Activated naive CD4-positive, alpha-beta T cell treated with anti-CD3 and anti-CD28 coated beads, Interleukin-2, amount 50 U/mL, for 72 hours (primary cell): Measurements from ENCODE around the gene HES5. TPM values are rescaled to one million over a fixed set of nuclear protein-coding genes. Genes with fewer than 3 reads are reported as not detected.
"Not testable (repeated sequence)": the region's sequence is repeated elsewhere in the genome, so short reads cannot be mapped to it uniquely, and the experiment has no call there.

Experiments used
- ATAC-seq, 2 donors: fragments of 150-1000 bp; cut with Tn5 transposase; 2 replicates each; pipeline ENCODE4 v1.10.0; 2021; ENCODE audit warnings: mild to moderate bottlenecking in 2 of 2, moderate library complexity in 2 of 2
- DNase-seq, 2 donors: peaks; one replicate each; pipeline ENCODE4 v3.0.0; 2021 to 2022; ENCODE audit warnings: low spot score in 2 of 2
- H3K27ac Mint-ChIP-seq, 2 donors: one replicate each; pipeline ENCODE4 v1.8.0; 2022; ENCODE audit warnings: mild to moderate bottlenecking in 2 of 2, mixed read lengths in 2 of 2
- H3K36me3 Mint-ChIP-seq, 2 donors: one replicate each; pipeline ENCODE4 v1.8.0; 2022; ENCODE audit warnings: mixed read lengths in 2 of 2
- H3K9me3 Mint-ChIP-seq, 2 donors: one replicate each; pipeline ENCODE4 v1.8.0; 2022; ENCODE audit warnings: mixed read lengths in 2 of 2
- total RNA-seq, 2 donors: library from RNA; stranded (reverse); gene quantifications; one replicate each; pipeline ENCODE4 v1.2.3, GENCODE V29; 2022

The HES5 gene, protein sequence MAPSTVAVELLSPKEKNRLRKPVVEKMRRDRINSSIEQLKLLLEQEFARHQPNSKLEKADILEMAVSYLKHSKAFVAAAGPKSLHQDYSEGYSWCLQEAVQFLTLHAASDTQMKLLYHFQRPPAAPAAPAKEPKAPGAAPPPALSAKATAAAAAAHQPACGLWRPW
- under 1 TPM in 1 of 2 donors, not detected in 1; 0.19 TPM for total RNA-seq

DNA sequence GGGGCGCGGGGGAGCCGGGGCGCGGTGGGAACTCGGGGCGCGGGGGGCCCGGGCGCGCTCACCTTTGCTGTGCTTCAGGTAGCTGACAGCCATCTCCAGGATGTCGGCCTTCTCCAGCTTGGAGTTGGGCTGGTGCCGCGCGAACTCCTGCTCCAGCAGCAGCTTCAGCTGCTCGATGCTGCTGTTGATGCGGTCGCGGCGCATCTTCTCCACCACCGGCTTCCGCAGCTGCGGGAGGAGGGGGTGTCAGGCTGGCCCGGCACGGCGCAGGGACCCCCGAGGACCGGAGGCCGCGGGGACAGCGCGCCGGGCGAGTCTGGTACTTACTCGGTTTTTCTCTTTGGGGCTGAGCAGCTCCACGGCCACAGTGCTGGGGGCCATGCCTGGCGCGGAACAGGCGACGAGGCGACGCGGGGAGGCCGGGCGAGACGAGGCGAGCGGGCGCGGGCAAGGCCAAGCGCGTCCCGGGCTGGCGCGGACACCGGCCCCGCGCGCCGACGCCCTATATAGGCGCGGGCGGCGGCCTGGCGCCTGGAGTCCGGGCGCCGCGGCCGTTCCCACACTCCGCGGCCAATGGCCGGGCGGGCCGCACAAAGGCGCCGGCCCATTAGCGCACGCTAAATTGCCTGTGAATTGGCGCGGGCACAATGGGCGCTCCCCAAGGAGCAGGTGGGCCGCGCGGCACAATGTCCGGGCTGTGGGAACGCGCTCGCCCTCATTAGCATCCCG, at the start of gene HES5:
HES5 (minus strand) TSS at position 480 of the 729 bp plus-strand sequence; CDS start at position 381, 99 bp downstream.
- ATAC-seq (no peak), DNase-seq (peak in 1 of 2 donors; percentile 28)
- peaks cover 4 to 5% of the 10 kb centered on the region in 2 donors for H3K36me3 Mint-ChIP-seq
- H3K27ac Mint-ChIP-seq = peak within 1 kb of the TSS in 1 of 2 donors; percentile 77
- H3K9me3 Mint-ChIP-seq = no peaks in the 10 kb centered on the region

- Mint-ChIP-seq H3K9me3 (peaks cover 8 to 15% of the 10 kb centered on the region in 2 donors), H3K36me3 (peaks cover 6 to 24% of the 10 kb centered on the region in 2 donors), H3K27ac (peak overlapping the region; percentile 61 to 93)
- ATAC-seq (no peak), DNase-seq (no peak)
Measured at GRCh38 chr1:2578758-2579118, 48.7 kb upstream of the HES5 start.

DNA sequence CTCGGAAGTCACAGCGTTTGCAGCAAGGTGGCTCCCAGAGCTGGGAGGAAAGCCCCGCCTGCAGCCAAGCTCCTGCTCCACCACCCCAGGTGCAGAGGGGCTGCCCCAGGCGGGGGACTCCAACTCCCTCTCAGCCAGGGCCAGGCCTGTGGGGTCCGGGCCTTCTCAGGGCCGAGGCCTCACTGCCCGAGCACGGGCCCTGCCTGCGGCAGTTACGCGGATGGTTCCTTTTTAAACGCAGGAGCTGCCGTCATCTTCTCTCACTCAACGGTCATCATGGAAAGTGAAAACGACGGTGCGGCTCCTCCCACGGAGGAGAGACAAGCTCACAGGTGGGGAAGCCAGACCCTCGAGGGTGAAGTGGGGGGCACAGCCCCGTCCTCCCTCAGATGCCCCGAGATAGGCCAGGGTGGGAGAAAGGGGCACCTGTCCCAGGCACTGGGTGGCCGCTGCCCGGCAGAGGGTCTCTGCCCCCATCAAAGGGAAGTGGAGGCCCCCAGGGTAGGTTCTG, 47.6 kb upstream of the HES5 start:
- not testable (repeated sequence) for DNase-seq
- peak overlapping the region; percentile 90 to 93 for H3K27ac Mint-ChIP-seq
- peaks cover 18 to 35% of the 10 kb centered on the region in 2 donors for H3K36me3 Mint-ChIP-seq
- ATAC-seq = peak; percentile 43 to 54
- peaks cover 16 to 27% of the 10 kb centered on the region in 2 donors for H3K9me3 Mint-ChIP-seq

DNA sequence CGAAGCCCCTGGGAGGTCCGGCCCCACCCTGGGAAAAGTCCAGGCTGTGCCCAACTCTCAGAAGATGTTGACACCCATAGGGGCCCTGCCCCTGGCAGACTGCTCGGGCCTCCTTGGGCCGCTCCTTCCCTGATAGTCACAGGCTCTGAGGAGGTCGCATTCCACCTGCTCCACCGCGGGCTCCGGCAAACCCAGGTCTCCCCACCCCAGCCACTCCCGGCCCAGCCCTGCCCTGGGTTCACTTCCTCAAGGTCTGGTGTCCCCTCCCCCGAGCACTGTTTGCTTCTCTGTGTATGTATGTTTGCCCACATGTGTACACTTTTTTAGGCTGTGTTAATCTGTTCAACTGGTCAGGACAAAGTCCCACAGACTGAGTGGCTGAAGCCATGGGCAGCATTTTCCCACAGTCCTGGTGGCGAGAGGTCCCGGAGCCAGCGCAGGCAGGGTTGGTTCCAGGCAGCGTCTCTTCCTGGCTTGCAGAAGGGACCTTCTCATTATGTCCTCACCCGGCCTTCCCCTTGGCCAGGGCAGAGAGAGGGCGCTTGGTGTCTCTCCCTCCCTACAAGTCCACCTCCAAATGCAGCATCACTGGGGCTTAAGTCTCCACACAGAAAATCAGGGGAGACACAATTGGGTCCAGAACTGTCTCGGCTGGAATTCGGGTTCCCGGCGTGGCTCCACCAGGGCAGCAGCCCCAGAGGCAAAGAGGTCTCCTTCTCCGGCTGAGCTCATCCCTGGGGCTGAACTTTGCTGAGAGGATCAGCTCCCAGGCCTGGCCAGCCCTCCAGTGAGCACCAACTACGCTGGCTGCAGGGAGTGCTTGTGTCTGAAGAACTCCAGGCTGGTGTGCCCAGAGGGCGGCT, 46.0 kb upstream of the HES5 start:
- DNase-seq (no peak), ATAC-seq (no peak)
- H3K27ac Mint-ChIP-seq = peak overlapping the region; percentile 68 to 93
- H3K9me3 Mint-ChIP-seq = peaks cover 16 to 25% of the 10 kb centered on the region in 2 donors
- peaks cover 20 to 33% of the 10 kb centered on the region in 2 donors for H3K36me3 Mint-ChIP-seq

DNA sequence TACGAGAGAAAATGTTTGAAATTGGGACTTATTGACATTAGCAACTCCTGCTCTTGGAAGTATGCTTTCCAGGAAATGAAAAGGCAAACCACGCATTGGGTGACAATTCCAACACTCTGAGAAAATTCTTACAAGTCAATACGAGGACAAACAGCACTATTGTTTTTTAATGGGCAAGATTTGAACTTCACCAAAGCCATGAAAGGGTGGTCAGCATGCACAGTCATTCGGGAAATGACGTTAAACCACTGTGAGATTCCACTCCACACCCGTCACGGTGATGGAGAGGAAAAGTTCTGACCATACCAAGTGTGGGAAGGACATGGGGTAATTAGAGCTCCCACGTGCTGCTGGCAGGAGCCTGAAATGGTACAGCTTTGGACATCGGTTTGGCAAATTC, 44.3 kb upstream of the HES5 start:
- DNase-seq (no peak), ATAC-seq (no peak)
- peaks cover 20 to 33% of the 10 kb centered on the region in 2 donors for H3K36me3 Mint-ChIP-seq
- no peak overlapping the region for H3K27ac Mint-ChIP-seq
- peaks cover 16 to 25% of the 10 kb centered on the region in 2 donors for H3K9me3 Mint-ChIP-seq

DNA sequence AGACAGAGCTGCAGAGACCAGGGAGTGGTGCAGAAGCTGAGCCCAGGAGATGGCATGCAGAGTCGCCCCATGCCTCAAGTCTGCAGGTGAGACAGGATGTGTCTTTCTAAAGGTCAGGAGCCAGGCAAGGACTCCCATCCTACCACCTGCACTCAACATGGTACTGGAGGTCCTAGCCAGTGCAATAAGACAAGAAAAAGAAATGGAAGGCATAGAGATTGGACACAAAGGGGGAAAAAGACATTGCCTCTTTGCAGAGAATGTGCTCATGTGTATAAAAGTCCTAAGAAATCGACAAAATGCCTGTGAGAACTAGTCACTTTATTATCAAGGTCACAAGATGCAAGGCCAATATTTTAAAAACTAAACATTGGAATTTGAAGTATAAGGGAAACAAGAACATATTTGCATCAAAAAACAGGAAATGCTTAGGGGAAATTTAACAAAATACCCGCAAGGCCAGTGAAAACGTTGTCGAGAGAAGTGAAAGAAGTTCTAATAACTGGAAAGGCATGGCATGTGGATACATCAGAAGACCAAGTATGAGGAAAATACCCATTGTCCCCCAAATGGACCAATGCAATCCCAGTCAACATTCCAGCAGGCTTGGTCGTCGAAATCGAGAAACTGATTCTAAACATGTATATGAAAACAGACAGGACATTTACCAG, 43.3 kb upstream of the HES5 start:
- peaks cover 12 to 20% of the 10 kb centered on the region in 2 donors for H3K9me3 Mint-ChIP-seq

GRCh38 chr1:2571348-2571747, 41.3 kb upstream of the HES5 start:
- no peak overlapping the region for H3K27ac Mint-ChIP-seq
- ATAC-seq (no peak), DNase-seq (no peak)
- peaks cover 20 to 26% of the 10 kb centered on the region in 2 donors for H3K36me3 Mint-ChIP-seq
- H3K9me3 Mint-ChIP-seq = peaks cover 12 to 20% of the 10 kb centered on the region in 2 donors

More for the DNA sequence above, 43.3 kb upstream of the HES5 start:
- Mint-ChIP-seq H3K27ac (no peak overlapping the region), H3K36me3 (peaks cover 20 to 26% of the 10 kb centered on the region in 2 donors)
- DNase-seq (no peak), ATAC-seq (no peak)

DNA sequence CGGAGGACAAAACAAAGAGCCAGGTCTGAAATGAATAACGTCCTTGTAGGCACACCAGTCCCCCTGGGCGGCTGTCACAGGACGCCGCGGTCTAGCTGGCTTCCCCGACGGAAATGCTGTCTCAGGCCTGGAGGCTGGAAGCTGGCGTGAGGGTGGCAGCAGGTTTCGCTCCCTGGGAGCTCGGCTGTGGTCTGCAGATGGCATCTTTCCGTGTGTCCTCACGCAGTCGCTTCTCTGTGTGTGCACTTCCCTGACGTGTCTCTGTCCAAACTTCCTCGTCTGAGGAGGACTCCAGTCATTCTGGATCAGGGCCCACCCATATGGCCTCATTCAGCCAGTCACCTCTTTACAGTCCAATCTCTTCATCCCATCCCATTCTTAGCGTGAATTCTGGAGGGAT, 40.3 kb upstream of the HES5 start:
- peak in 1 of 2 donors; percentile 36 for ATAC-seq
- H3K9me3 Mint-ChIP-seq = peaks cover 12 to 20% of the 10 kb centered on the region in 2 donors
- DNase-seq = no peak
- peaks cover 20 to 26% of the 10 kb centered on the region in 2 donors for H3K36me3 Mint-ChIP-seq
- peak overlapping the region in 1 of 2 donors; percentile 28 for H3K27ac Mint-ChIP-seq

- peak overlapping the region in 1 of 2 donors; percentile 28 for H3K27ac Mint-ChIP-seq
- peaks cover 12 to 20% of the 10 kb centered on the region in 2 donors for H3K9me3 Mint-ChIP-seq
- not testable (repeated sequence) for ATAC-seq, DNase-seq
- peaks cover 20 to 25% of the 10 kb centered on the region in 2 donors for H3K36me3 Mint-ChIP-seq
Measured at GRCh38 chr1:2569703-2570102, 39.6 kb upstream of the HES5 start.

DNA sequence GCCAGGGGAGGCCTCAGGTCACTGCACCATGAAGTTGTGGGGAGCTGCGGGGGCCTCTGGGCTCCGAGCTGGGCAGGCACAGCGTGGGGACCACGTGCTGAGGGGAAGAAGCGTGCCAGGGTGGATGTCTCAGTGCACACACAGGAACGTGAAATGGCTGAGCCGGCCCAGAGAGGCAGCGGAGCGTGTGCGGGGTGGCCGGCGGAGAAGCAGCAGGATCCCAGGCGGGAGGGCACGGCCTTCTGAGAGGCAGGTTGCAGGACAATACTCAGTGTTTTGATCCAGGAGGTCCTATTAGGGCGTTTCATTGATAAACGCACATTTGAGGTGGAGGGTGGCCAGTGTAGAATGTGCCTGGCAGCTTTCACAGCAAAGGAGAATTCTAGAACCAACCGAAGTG, 39.0 kb upstream of the HES5 start:
- Mint-ChIP-seq H3K9me3 (peaks cover 11 to 17% of the 10 kb centered on the region in 2 donors), H3K27ac (peak overlapping the region in 1 of 2 donors; percentile 70), H3K36me3 (peaks cover 17 to 18% of the 10 kb centered on the region in 2 donors)
- ATAC-seq (no peak), DNase-seq (no peak)

- ATAC-seq = peak in 1 of 2 donors; percentile 23
- Mint-ChIP-seq H3K36me3 (peaks cover 9 to 11% of the 10 kb centered on the region in 2 donors), H3K27ac (peak overlapping the region in 1 of 2 donors; percentile 70)
- not testable (repeated sequence) for DNase-seq, H3K9me3 Mint-ChIP-seq
Measured at GRCh38 chr1:2568187-2568816, 38.2 kb upstream of the HES5 start.

- no peaks in the 10 kb centered on the region for H3K9me3 Mint-ChIP-seq
- no peaks in the 10 kb centered on the region for H3K36me3 Mint-ChIP-seq
- ATAC-seq = peak in 1 of 2 donors; percentile 16
- H3K27ac Mint-ChIP-seq = peak overlapping the region in 1 of 2 donors; percentile 86
- DNase-seq = no peak
Measured at GRCh38 chr1:2567083-2567679, 37.1 kb upstream of the HES5 start.

DNA sequence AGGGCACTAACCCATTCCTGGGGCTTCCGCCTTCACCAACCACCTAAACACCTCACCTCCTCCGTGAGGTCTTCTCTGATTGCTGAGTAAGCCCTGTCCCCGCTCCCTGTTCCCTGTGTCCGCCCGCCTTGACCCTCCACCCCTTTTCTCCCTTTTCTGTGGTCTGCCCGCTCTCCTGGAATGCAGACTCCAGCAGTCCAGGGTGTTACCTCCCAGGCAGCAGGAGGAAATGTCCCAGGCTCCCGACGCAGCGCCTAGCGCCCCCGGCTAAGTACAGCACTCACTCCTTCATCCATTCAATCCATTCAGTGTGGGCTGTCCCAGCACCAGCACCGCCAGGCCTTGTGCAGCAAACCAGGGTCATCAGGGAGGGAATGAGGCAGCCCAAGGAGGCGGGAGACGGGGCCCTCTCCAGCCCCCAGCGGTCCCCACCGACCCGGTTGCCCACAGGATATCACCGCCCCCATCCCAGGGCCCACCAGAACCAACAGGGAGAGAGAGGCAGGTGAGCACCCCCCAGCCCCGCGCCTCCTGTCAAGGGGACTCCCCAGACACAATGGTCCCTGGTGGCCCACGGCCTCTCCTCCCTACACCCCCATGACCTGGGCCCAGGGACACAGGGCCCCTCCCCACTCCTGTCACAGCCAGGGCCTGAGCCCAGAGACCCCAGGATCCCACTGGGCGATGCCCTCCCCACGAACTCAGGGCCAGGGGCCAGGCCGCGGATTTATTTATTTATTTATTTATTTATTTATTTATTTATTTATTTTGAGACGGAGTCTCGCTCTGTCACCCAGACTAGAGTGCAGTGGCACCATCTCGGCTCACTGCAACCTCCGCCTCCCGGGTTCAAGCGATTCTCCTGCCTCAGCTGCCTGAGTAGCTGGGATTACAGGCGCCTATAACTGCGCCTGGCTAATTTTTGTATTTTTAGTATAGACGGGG, 36.3 kb upstream of the HES5 start:
- ATAC-seq = peak in 1 of 2 donors; percentile 9
- DNase-seq = no peak
- Mint-ChIP-seq H3K27ac (no peak overlapping the region), H3K36me3 (no peaks in the 10 kb centered on the region), H3K9me3 (no peaks in the 10 kb centered on the region)

GRCh38 chr1:2564815-2565374, 34.8 kb upstream of the HES5 start:
- no peak for ATAC-seq
- Mint-ChIP-seq H3K9me3 (no peaks in the 10 kb centered on the region), H3K27ac (peak overlapping the region in 1 of 2 donors; percentile 78), H3K36me3 (no peaks in the 10 kb centered on the region)
- DNase-seq = no peak
